Measurements from ENCODE around the gene CRISP3. TPM values are rescaled to one million over a fixed set of nuclear protein-coding genes. Genes with fewer than 3 reads are reported as not detected.

CRISP3 gene
- not detected in 2 replicates for total RNA-seq (2012; rRNA removed)
- polyA plus RNA-seq (2012; rRNA removed), result not detected in 2 replicates
- not detected in 2 replicates for polyA plus RNA-seq (2012; cell fraction: cytosol; rRNA removed)
- polyA plus RNA-seq (2012; cell fraction: nucleus; rRNA removed; ENCODE audit: low replicate concordance), result not detected in 2 replicates
- not detected for Bru-seq, nascent RNA
- BruChase-seq, experiment 1, labeled RNA remaining after a 6-hour chase, result percentile 5 among the genes with signal in this experiment
- BruChase-seq, experiment 2, labeled RNA remaining after a 2-hour chase, result percentile 5 among the genes with signal in this experiment
- long read RNA-seq, result 0 reads

GRCh38 chr6:49744259-49744658, at the start of gene CRISP3:
TSS of gene CRISP3 (minus strand) at chr6:49744388. CDS start at chr6:49744367, 21 bp downstream.
- POLR2A ChIA-PET (ENCODE audit: unreplicated experiment), result no interaction called here

More at GRCh38 chr6:49744259-49744658, at the start of gene CRISP3:
- DNase-seq (no peak), ATAC-seq (ENCODE audit: low read depth) (no peak)
- Histone ChIP-seq H4K8ac (ENCODE audit: low read depth in 2 of 2, low read length in 2 of 2) (no peak within 1 kb of the TSS), H3K18ac (ENCODE audit: low read depth, low read length) (no peak within 1 kb of the TSS), H3K56ac (ENCODE audit: extremely low read depth, insufficient read depth, low read length) (no peak within 1 kb of the TSS), H2BK20ac (ENCODE audit: low read depth, low read length) (no peak within 1 kb of the TSS), H3K4me1 (ENCODE audit: control insufficient read depth, insufficient read depth, low read length) (no peaks in the 10 kb centered on the region), H3K4ac (ENCODE audit: low read depth, low read length) (no peak within 1 kb of the TSS), H2AK5ac (ENCODE audit: low read depth, low read length) (no peak within 1 kb of the TSS), H3K9ac (ENCODE audit: low read depth, low read length) (no peak within 1 kb of the TSS), H3K9me3 (ENCODE audit: control insufficient read depth, insufficient read depth, low read length) (no peaks in the 10 kb centered on the region), H3K23ac (ENCODE audit: low read depth, low read length) (no peak within 1 kb of the TSS), H4K91ac (ENCODE audit: insufficient read depth, low read depth, low read length) (no peak within 1 kb of the TSS), H3K27me3 (ENCODE audit: control insufficient read depth, insufficient read depth, low read length) (no peaks in the 10 kb centered on the region), H3K36me3 (ENCODE audit: control insufficient read depth, insufficient read depth, low read length) (no peaks in the 10 kb centered on the region), H4K20me1 (ENCODE audit: insufficient read depth, low read length) (no peaks in the 10 kb centered on the region), H2BK120ac (ENCODE audit: low read depth, low read length) (no peak within 1 kb of the TSS), H3K79me1 (ENCODE audit: low read depth in 1 of 2, low read length in 2 of 2) (no peaks in the 10 kb centered on the region), H2BK15ac (ENCODE audit: low read depth, low read length) (no peak within 1 kb of the TSS), H4K5ac (ENCODE audit: low read depth, low read length) (no peak within 1 kb of the TSS), H2BK5ac (ENCODE audit: low read depth, low read length, poor library complexity, severe bottlenecking) (no peak within 1 kb of the TSS), H3K9me1 (ENCODE audit: insufficient read depth, low read length) (no peaks in the 10 kb centered on the region), H3K4me2 (ENCODE audit: low read depth, low read length) (no peak within 1 kb of the TSS), H2AFZ (replicated peaks; ENCODE audit: low read length, poor library complexity) (no peak within 1 kb of the TSS), H3K4me3 (ENCODE audit: insufficient read depth, low read depth, low read length) (no peak within 1 kb of the TSS), H3K27ac (ENCODE audit: insufficient read depth, low read length) (no peak within 1 kb of the TSS), H3K14ac (replicated peaks; ENCODE audit: low read depth, low read length) (no peak within 1 kb of the TSS), H2AK9ac (replicated peaks; ENCODE audit: low read depth, low read length, poor library complexity) (no peak within 1 kb of the TSS)
- in situ Hi-C loops (cut with MboI; ENCODE audit: low sequenced_read_pairs) (no loop called here), dilution Hi-C loops (cut with HindIII; ENCODE audit: low sequenced_read_pairs, unreplicated experiment) (no loop called here), intact Hi-C loops (cut with micrococcal nuclease) (no loop called here)
- no peak for TF ChIP-seq MAFK (IDR thresholded peaks at IDR 0.05; ENCODE audit: low read depth, low read length)
- TF ChIP-seq CHD1 (IDR thresholded peaks at IDR 0.05; ENCODE audit: low read depth, low read length), result no peak
- no peak for TF ChIP-seq RFX5 (IDR thresholded peaks at IDR 0.05; ENCODE audit: low read depth, low read length)
- TF ChIP-seq ELK1 (IDR thresholded peaks at IDR 0.05; ENCODE audit: borderline replicate concordance, low read depth, low read length), result no peak
- TF ChIP-seq USF2 (IDR thresholded peaks at IDR 0.05; ENCODE audit: low read depth, low read length), result no peak
- no peak for TF ChIP-seq BHLHE40 (IDR thresholded peaks at IDR 0.05; ENCODE audit: low read depth, low read length)
- WGBS, 2 experiments (ENCODE audit: extremely low coverage in 2 of 2, insufficient read length in 1 of 2), result no CpG with 5 or more reads among the region's 1 CpG
- CTCF ChIA-PET, result no interaction called here
- no TSS peak for BruUV-seq (replicated peaks)

Measured in IMR-90 (cell line).